Putamen (tissue), 1 donor: ENCODE results near the gene BCR.

Experiments
- DNase-seq: peaks from one replicate; pipeline ENCODE4 v3.0.0-alpha.2; 2016; ENCODE audit warnings: low spot score

Gene BCR

GRCh38 chr22:23199159-23199558 is 18.9 kb downstream of the BCR start:
- DNase-seq = no peak

GRCh38 chr22:23200898-23201297 is 20.6 kb downstream of the BCR start:
- no peak for DNase-seq

- no peak for DNase-seq
These were observed 22.6 kb downstream of the BCR start for GRCh38 chr22:23202812-23203451.

GRCh38 chr22:23203452-23204124 is 23.3 kb downstream of the BCR start:
- no peak for DNase-seq

- DNase-seq = no peak
These were observed 23.8 kb downstream of the BCR start for GRCh38 chr22:23204125-23204488.

- no peak for DNase-seq
These were observed 24.3 kb downstream of the BCR start for GRCh38 chr22:23204541-23205157.

- DNase-seq = no peak
These were observed 25.2 kb downstream of the BCR start for GRCh38 chr22:23205339-23206049.

GRCh38 chr22:23206915-23207314 is 26.6 kb downstream of the BCR start:
- no peak for DNase-seq

GRCh38 chr22:23207729-23208393 is 27.6 kb downstream of the BCR start:
- no peak for DNase-seq

GRCh38 chr22:23210428-23211170 is 30.3 kb downstream of the BCR start:
- no peak for DNase-seq

- DNase-seq = no peak
These were observed 31.3 kb downstream of the BCR start for GRCh38 chr22:23211622-23212021.

GRCh38 chr22:23212061-23213021 is 32.0 kb downstream of the BCR start:
- DNase-seq = no peak

GRCh38 chr22:23213022-23213555 is 32.8 kb downstream of the BCR start:
- DNase-seq = no peak

- no peak for DNase-seq
These were observed 33.4 kb downstream of the BCR start for GRCh38 chr22:23213581-23214334.

- no peak for DNase-seq
These were observed 34.1 kb downstream of the BCR start for GRCh38 chr22:23214398-23214797.

GRCh38 chr22:23215294-23216241 is 35.3 kb downstream of the BCR start:
- no peak for DNase-seq

GRCh38 chr22:23216461-23217170 is 36.3 kb downstream of the BCR start:
- no peak for DNase-seq
